Heart right ventricle (tissue), 16 donors: ENCODE data around the gene LGR4. TPM values are rescaled to one million over a fixed set of nuclear protein-coding genes. Genes with fewer than 3 reads are reported as not detected.

Experiments
- ATAC-seq, 8 donors: fragments of 200-7000 bp; cut with Tn5 transposase; one replicate each; pipeline ENCODE4 v1.9.1; 2020; ENCODE audit warnings: mild to moderate bottlenecking in 8 of 8, moderate library complexity in 8 of 8, moderate number of reproducible peaks in 1 of 8
- DNase-seq, 2 donors: peaks; one replicate each; pipeline ENCODE4 v3.0.0-alpha.2; 2020
- H3K27ac ChIP-seq, 10 donors: fragments of 200-600 bp; sonication (generic) in 2 of 10; one replicate each; pipeline versions ENCODE4 v1.5.0 to v1.8.0; 2020 to 2022; ENCODE audit warnings: mild to moderate bottlenecking in 3 of 10
- H3K27me3 ChIP-seq, 7 donors: fragments of 200-600 bp; one replicate each; pipeline ENCODE4 v1.8.0; 2021 to 2022; ENCODE audit warnings: mild to moderate bottlenecking in 2 of 7
- H3K36me3 ChIP-seq, 9 donors: fragments of 200-600 bp; sonication (generic) in 1 of 9; one replicate each; pipeline versions ENCODE4 v1.5.0 to v1.8.0; 2020 to 2022; ENCODE audit warnings: mild to moderate bottlenecking in 2 of 9
- H3K4me1 ChIP-seq, 9 donors: fragments of 200-600 bp; sonication (generic) in 1 of 9; one replicate each; pipeline versions ENCODE4 v1.5.0 to v1.8.0; 2020 to 2022; ENCODE audit warnings: mild to moderate bottlenecking in 4 of 9
- H3K4me3 ChIP-seq, 10 donors: fragments of 200-600 bp; sonication (generic) in 2 of 10; one replicate each; pipeline versions ENCODE4 v1.5.0 to v1.8.0; 2020 to 2022; ENCODE audit warnings: mild to moderate bottlenecking in 7 of 10, moderate library complexity in 2 of 10
- H3K9me3 ChIP-seq, 11 donors: fragments of 200-600 bp in 10 of 11; sonication (generic) in 2 of 11; one replicate each; pipeline versions ENCODE4 v1.5.0 to v1.8.0; 2013 to 2022; ENCODE audit warnings: mild to moderate bottlenecking in 2 of 11, control low read depth in 1 of 11, moderate library complexity in 1 of 11
- CTCF ChIP-seq, 9 donors: fragments of 200-600 bp; sonication (generic) in 2 of 9; IDR thresholded peaks; one replicate each; pipeline versions ENCODE4 v1.5.0 to v1.8.0; 2021 to 2022; ENCODE audit warnings: antibody characterized with exemption in 9 of 9, mild to moderate bottlenecking in 5 of 9, moderate library complexity in 1 of 9
- WGBS, 2 donors: extraction: QIAGEN DNeasy Blood & Tissue Kit; methylation state at CpG; one replicate each; pipeline ENCODE4 v1.1.7; 2013; ENCODE audit warnings: inconsistent platforms in 1 of 2; 5-methylcytosine and 5-hydroxymethylcytosine counted together
- intact Hi-C, 10 donors: fragments of 100-400 bp; cut with DNase I; formaldehyde crosslinking; loops; one replicate each; pipeline versions ENCODE4 v1.11.1 to v1.14.2; 2022
- polyA plus RNA-seq, 2 donors: library from polyadenylated mRNA; stranded (reverse); fragments of 200-250 nt; gene quantifications; one replicate each; pipeline ENCODE4 v1.2.3, GENCODE V29; 2013
- total RNA-seq, 10 donors: library from RNA; stranded (reverse); fragmentation: NEBNext Ultra II Directional in 3 of 10; extraction: Animal tissue kit (Norgen Biotek cat#: 25700) in 3 of 10; gene quantifications; one replicate each; pipeline versions ENCODE4 v1.2.1 to v1.2.4, GENCODE V29; 2021 to 2023
- donor health status: Arrhythmogenic right ventricular cardiomyopathy.
- donor health status: ischemic (EF 13 %, LVEDD 7.1; RV severe dilation, severe dysfunction).
- donor health status: healthy with polysubstance abuse.
- donor health status: DM: no; HTN: yes; CAD: no.
- donor health status: DM: no; HTN: no; CAD: no.
- donor health status: ischemic (EF 25% LVEDD 6.9; RV normal size, moderate dysfunction).
- donor health status: ischemic (EF 25% LVEDD 5.7; RV mildly dilated, moderate dysfunction).
- donor health status: healthy.
- donor health status: DM: yes; HTN: yes; CAD: no.
- donor health status: Ischemic cardiomyopathy.
- donor health status: ischemic (EF 35%, LVEDD 5.7; RV mildly dilated, moderate dysfunction).
- donor health status: nonischemic (EF 11% LVEDD 7.7; RV severe dilation, severe dysfunction).
- donor health status: DM: yes; HTN: yes; CAD: no.
- donor health status: PGD.
- donor health status: ischemic (EF 29% LVEDD 5.4; RV normal size, mild dysfunction).
- donor health status: nonischemic (EF 23%, LVEDD 6.1; RV moderate dilation, normal function).

Gene LGR4
- total and polyA plus RNA-seq, 12 donors = 6.0 to 41.0 (median 21.7) TPM

GRCh38 chr11:27433742-27434141, 38.8 kb downstream of the LGR4 start:
- Histone ChIP-seq H3K36me3 (no peaks in the 10 kb centered on the region), H3K4me1 (peaks cover 0 to 30% (median 7%) of the 10 kb centered on the region in 9 donors), H3K27ac (no peak overlapping the region), H3K27me3 (no peaks in the 10 kb centered on the region), H3K9me3 (no peaks in the 10 kb centered on the region), H3K4me3 (no peak overlapping the region)
- ATAC-seq (no peak), DNase-seq (no peak)
- WGBS, 2 donors = 59 to 71% methylated on average over 2 of the region's 2 CpGs
- TF ChIP-seq CTCF (IDR thresholded peaks at IDR 0.05) = no peak
- intact Hi-C loops = no loop called here

GRCh38 chr11:27431808-27432207, 40.8 kb downstream of the LGR4 start:
- H3K9me3 ChIP-seq = no peaks in the 10 kb centered on the region
- DNase-seq (no peak), ATAC-seq (no peak)
- H3K4me1 ChIP-seq = peaks cover 0 to 32% (median 16%) of the 10 kb centered on the region in 9 donors
- WGBS, 2 donors = 96 to 98% methylated on average over 2 of the region's 2 CpGs
- no peak overlapping the region for H3K4me3 ChIP-seq
- no peaks in the 10 kb centered on the region for H3K27me3 ChIP-seq
- no peaks in the 10 kb centered on the region for H3K36me3 ChIP-seq
- no peak overlapping the region for H3K27ac ChIP-seq
- intact Hi-C loops = no loop called here
- TF ChIP-seq CTCF (IDR thresholded peaks at IDR 0.05) = no peak

- H3K4me3 ChIP-seq = no peak overlapping the region
- H3K9me3 ChIP-seq = no peaks in the 10 kb centered on the region
- TF ChIP-seq CTCF (IDR thresholded peaks at IDR 0.05) = no peak
- H3K27me3 ChIP-seq = no peaks in the 10 kb centered on the region
- intact Hi-C loops = no loop called here
- peaks cover 0 to 39% (median 21%) of the 10 kb centered on the region in 9 donors for H3K4me1 ChIP-seq
- peak in 2 of 8 donors; percentile 18 to 42 for ATAC-seq
- no peak for DNase-seq
- H3K36me3 ChIP-seq = no peaks in the 10 kb centered on the region
- no peak overlapping the region for H3K27ac ChIP-seq
- 25 to 28% methylated on average over 5 of the region's 5 CpGs for WGBS, 2 donors
Observed at GRCh38 chr11:27429761-27430393, 42.7 kb downstream of the LGR4 start.

- Histone ChIP-seq H3K4me1 (peaks cover 0 to 45% (median 21%) of the 10 kb centered on the region in 9 donors), H3K36me3 (no peaks in the 10 kb centered on the region), H3K27ac (peak overlapping the region in 3 of 10 donors; percentile 13 to 30 (median 22)), H3K9me3 (no peaks in the 10 kb centered on the region), H3K27me3 (no peaks in the 10 kb centered on the region), H3K4me3 (no peak overlapping the region)
- WGBS, 2 donors = 20 to 31% methylated on average over 7 of the region's 7 CpGs
- TF ChIP-seq CTCF (IDR thresholded peaks at IDR 0.05) = no peak
- intact Hi-C loops = no loop called here
- ATAC-seq (peak in 3 of 8 donors; percentile 17 to 59 (median 41)), DNase-seq (no peak)
Observed at GRCh38 chr11:27427183-27427980, 45.2 kb downstream of the LGR4 start.
